KOPT-K1 (cell line): ENCODE measurements around the gene MNS1.
"Not testable (repeated sequence)": the region's sequence is repeated elsewhere in the genome, so short reads cannot be mapped to it uniquely, and the experiment has no call there.

ENCODE experiments used
- H3K27ac ChIP-seq: fragments of 200-600 bp; sonication (generic); 2 replicates; pipeline ENCODE4 v1.5.1; 2016; ENCODE audit warnings: antibody characterized with exemption, mild to moderate bottlenecking, low read depth, low read length; ENCODE audit not compliant: poor library complexity, severe bottlenecking
- H3K36me3 ChIP-seq: fragments of 200-600 bp; sonication (generic); 2 replicates; pipeline ENCODE4 v1.5.1; 2017; ENCODE audit warnings: antibody characterized with exemption, mild to moderate bottlenecking, low read length, moderate library complexity; ENCODE audit not compliant: insufficient read depth
- H3K9me3 ChIP-seq: fragments of 200-600 bp; sonication (generic); 2 replicates; pipeline ENCODE4 v1.5.1; 2017; ENCODE audit warnings: antibody characterized with exemption, low read length, mild to moderate bottlenecking; ENCODE audit not compliant: insufficient read depth, poor library complexity, severe bottlenecking

Gene MNS1

DNA sequence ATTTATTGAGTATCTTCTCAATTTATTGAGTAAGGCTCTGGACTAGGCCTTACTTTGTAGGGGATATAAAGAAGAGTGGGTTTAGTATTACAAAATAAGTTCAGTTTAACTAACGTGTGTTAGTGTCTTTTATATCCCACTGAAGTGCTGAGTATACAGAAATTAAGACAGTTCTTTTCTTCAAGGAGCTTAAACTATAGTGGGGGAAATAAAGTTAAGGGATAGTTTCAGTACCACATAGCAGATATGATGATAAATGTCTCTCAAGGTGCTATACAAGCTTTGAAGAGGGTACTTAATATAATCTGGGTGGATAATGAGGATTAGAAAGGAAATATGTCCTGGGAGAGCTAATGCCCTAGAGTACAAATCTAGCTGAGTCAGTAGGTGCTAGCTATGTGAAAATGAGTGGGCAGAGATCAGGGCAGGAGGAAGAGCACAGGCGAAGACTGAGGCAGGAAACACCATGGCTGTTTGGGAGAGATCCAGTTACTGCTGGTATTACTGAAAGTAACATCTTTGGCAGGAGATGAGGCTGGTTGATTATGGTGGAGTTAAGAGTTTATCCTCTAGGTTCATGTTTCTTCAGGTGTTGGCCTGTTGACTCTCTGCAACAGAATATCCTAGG, 53.7 kb downstream of the MNS1 start:
- H3K36me3 ChIP-seq, result no peaks in the 10 kb centered on the region
- H3K9me3 ChIP-seq, result no peaks in the 10 kb centered on the region
- no peak overlapping the region for H3K27ac ChIP-seq

DNA sequence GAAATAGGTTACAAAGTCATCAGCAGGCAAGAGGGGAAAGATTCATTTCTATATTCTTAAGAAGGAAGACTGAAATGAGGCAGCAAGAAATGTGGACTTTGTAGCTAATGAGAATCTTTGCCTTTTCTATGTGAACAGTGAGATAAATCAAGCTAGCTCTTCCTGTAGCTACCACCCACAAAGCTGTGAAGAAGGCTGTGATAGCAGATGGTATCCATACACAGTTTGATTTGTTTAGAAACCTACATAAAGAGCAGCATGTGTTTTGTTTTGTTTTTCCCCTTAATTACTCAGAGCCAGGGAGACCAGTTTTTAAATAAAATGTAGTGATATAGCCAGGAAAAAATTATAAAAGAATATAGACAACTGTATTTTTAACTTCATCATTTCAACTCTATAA, 54.2 kb downstream of the MNS1 start:
- Histone ChIP-seq H3K36me3 (no peaks in the 10 kb centered on the region), H3K9me3 (no peaks in the 10 kb centered on the region), H3K27ac (no peak overlapping the region)

DNA sequence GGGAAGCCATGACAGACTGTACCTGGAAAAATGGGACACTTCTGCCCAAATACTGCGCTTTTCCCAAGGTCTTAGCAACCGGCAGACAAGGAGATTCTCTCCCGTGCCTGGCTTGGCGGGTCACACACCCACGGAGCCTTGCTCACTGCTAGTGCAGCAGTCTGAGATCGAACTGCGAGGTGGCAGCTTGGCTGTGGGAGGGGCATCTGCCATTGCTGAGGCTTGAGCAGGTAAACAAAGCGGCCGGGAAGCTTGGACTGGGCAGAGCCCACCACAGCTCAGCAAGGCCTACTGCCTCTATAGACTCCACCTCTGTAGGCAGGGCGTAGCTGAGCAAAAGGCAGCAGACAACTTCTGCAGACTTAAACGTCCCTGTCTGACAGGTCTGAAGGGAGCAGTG, 65.7 kb downstream of the MNS1 start:
- H3K27ac ChIP-seq, H3K9me3 ChIP-seq, H3K36me3 ChIP-seq: not testable (repeated sequence)

DNA sequence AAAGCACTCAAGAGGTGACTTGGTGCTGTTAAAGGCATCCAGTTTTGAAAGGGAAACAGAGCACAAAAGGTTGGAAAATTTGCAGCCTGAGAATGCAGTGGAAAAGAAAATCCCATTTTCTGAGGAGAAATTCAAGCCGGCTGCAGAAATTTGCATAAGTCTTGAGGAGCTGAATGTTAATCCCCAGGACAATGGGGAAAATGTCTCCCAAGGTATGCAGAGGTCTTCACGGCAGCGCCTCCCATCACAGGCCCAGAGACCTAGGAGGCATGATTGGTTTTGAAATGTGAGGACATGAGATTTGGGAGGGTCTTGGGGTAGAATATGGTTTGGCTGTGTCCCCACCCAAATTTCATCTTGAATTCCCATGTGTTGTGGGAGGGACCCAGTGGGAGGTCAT, 67.6 kb downstream of the MNS1 start:
- not testable (repeated sequence) for H3K27ac ChIP-seq, H3K9me3 ChIP-seq, H3K36me3 ChIP-seq

DNA sequence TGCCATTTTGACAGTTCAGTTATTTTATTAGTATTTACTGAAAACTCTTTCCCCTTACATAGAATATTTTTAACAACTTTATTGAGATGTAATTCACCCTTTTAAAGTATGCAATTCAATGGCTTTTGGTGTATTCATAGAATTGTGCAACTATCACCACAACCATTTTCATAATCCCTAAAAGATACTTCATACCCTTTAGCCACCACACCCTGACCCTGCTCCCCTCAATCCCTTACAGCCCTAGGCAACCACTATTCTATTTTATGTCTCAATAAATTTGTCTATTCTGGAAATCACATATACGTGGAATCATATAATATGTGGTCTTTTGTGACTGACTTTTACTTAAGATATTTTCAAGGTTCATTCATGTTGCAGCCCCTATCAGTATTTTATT, 70.0 kb downstream of the MNS1 start:
- H3K27ac ChIP-seq, result no peak overlapping the region
- no peaks in the 10 kb centered on the region for H3K9me3 ChIP-seq

DNA sequence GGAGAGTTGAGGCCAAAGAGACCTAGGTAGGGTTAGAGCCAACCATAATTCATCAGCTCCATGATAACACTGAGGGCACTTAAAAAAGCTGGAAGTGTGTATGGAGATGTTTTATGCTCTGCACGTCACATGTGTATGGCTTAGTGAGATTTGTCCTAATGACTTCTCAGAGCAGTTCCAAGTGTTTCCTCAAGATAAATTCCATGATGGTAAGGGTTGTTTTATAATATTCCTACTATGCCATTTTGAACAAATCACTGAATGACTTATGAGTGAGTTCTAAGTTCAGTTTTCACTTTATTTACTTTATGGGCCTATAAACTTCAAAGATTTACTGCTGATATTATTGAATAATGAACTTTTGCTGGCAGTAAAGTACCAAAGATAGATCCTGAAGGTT, 71.7 kb downstream of the MNS1 start:
- Histone ChIP-seq H3K27ac (no peak overlapping the region), H3K9me3 (no peaks in the 10 kb centered on the region), H3K36me3 (no peaks in the 10 kb centered on the region)

More for the DNA sequence above, 70.0 kb downstream of the MNS1 start:
- no peaks in the 10 kb centered on the region for H3K36me3 ChIP-seq

DNA sequence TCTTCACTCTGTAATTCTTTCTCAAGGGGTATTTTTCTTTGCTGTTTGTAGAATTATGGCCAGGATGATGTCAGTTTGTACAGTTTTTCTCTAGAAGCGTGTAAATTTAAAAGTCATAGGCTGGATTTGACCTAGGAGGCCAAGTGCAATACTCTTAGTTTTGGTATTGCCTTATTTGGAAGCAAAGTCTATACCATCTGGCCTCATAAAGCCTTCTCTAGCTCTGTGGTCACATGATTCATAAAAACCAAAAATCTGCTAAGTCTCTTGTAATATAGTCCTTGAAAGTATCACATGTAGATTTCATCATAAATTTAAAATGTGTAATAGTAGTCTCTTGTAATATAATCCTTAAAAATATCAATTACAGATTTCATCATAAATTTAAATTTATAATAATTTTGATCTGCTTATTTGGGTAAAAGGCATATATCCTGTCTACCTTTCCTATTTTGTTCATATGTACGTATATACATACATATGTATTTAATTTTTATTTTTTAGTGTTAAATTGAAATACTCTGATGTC, 74.1 kb downstream of the MNS1 start:
- no peak overlapping the region for H3K27ac ChIP-seq
- H3K9me3 ChIP-seq, result no peaks in the 10 kb centered on the region
- H3K36me3 ChIP-seq, result no peaks in the 10 kb centered on the region

DNA sequence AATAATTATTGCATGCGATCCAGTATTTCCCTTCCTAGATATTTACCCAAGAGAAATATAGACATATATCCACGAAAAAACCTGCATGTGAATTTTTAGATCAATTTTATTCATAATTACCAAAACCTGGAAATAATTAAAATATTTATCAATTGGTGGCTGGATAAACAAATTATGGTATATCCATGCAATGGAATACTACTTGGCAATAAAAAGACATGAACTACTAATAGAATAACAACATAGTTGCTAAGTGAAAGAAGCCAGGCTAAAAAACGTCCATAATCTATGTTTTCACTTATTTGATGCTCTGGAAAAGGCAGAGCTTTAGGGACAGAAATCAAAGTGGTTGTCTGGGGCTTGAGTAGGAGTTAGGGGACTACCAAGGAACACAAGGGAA, 79.0 kb downstream of the MNS1 start:
- Histone ChIP-seq H3K9me3 (peaks cover 6% of the 10 kb centered on the region), H3K27ac (no peak overlapping the region), H3K36me3 (no peaks in the 10 kb centered on the region)

DNA sequence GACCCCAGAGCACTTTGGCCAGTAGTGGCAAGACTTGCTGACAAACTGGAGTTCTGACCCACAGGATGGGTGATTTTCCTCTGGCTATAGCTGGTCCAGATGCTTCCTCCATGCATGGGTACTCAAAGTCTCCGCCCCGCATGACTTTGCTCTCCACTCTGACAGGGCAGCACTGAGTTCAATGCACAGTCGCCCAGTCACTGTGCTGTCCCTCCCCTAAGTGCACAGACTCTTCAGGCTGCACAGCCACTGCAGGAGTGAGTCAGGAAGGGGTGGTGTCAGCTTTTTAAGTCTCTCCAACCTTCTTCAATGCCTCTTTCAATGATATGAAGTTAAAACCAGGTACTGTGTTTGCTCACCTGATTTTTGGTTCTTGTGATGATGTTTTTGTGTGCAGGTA, 81.9 kb downstream of the MNS1 start:
- H3K36me3 ChIP-seq, result no peaks in the 10 kb centered on the region

More for the DNA sequence above, 81.9 kb downstream of the MNS1 start:
- no peak overlapping the region for H3K27ac ChIP-seq
- H3K9me3 ChIP-seq, result peaks cover 12% of the 10 kb centered on the region
